MM.1S (cell line): Measurements from ENCODE around the gene CCR5AS.

Experiments used
- DNase-seq: peaks from one replicate; pipeline ENCODE4 v3.0.0-alpha.2; 2015
- H2AFZ ChIP-seq: fragments of 300-600 bp; sonication (generic); 2 replicates; pipeline ENCODE4 v1.6.0; 2016; ENCODE audit warnings: antibody characterized with exemption, low read length
- H3F3A ChIP-seq: fragments of 300-600 bp; sonication (generic); 2 replicates; pipeline ENCODE4 v1.6.1; 2016; ENCODE audit warnings: mild to moderate bottlenecking, antibody characterized with exemption, low read length, moderate library complexity, mixed read lengths; ENCODE audit not compliant: insufficient read depth
- H3K27ac ChIP-seq: fragments of 300-600 bp; sonication (generic); 2 replicates; pipeline ENCODE4 v1.5.1; 2016; ENCODE audit warnings: mild to moderate bottlenecking, low read length
- H3K27me3 ChIP-seq: fragments of 300-600 bp; sonication (generic); replicated peaks from 2 replicates; pipeline ENCODE4 v1.6.0; 2016; ENCODE audit warnings: low read length; ENCODE audit not compliant: insufficient read depth
- H3K36me3 ChIP-seq: fragments of 300-600 bp; sonication (generic); replicated peaks from 2 replicates; pipeline ENCODE4 v1.6.1; 2016; ENCODE audit warnings: mild to moderate bottlenecking, low read length, mixed read lengths; ENCODE audit not compliant: insufficient read depth
- H3K4me1 ChIP-seq: fragments of 300-600 bp; sonication (generic); 2 replicates; pipeline ENCODE4 v1.6.1; 2016; ENCODE audit warnings: low read length, mixed read lengths
- H3K4me2 ChIP-seq: fragments of 300-600 bp; sonication (generic); 2 replicates; pipeline ENCODE4 v1.6.0; 2016; ENCODE audit warnings: low read depth, low read length
- H3K4me3 ChIP-seq: fragments of 300-600 bp; sonication (generic); 2 replicates; pipeline ENCODE4 v1.5.1; 2016; ENCODE audit warnings: low read length, mixed read lengths
- H3K79me2 ChIP-seq: fragments of 300-600 bp; sonication (generic); 2 replicates; pipeline ENCODE4 v1.6.1; 2016; ENCODE audit warnings: mixed run types, low read length, mixed read lengths
- H3K9ac ChIP-seq: fragments of 300-600 bp; sonication (generic); 2 replicates; pipeline ENCODE4 v1.6.1; 2016; ENCODE audit warnings: low read length, mixed read lengths
- H3K9me2 ChIP-seq: fragments of 300-600 bp; sonication (generic); replicated peaks from 2 replicates; pipeline ENCODE4 v1.6.1; 2016; ENCODE audit warnings: mild to moderate bottlenecking, low read length, mixed read lengths; ENCODE audit not compliant: insufficient read depth
- H3K9me3 ChIP-seq: fragments of 300-600 bp; sonication (generic); replicated peaks from 2 replicates; pipeline ENCODE4 v1.6.1; 2016; ENCODE audit warnings: mild to moderate bottlenecking, low read length, mixed read lengths; ENCODE audit not compliant: insufficient read depth
- H4K20me1 ChIP-seq: fragments of 300-600 bp; sonication (generic); 2 replicates; pipeline ENCODE4 v1.6.1; 2016; ENCODE audit warnings: mild to moderate bottlenecking, low read length, moderate library complexity, mixed read lengths; ENCODE audit not compliant: insufficient read depth
- CTCF ChIP-seq: fragments of 300-600 bp; sonication (generic); IDR thresholded peaks from 2 replicates; pipeline ENCODE4 v1.5.1; 2016; ENCODE audit warnings: antibody characterized with exemption, low read length, mixed read lengths
- EZH2 ChIP-seq: fragments of 300-600 bp; sonication (generic); optimal IDR thresholded peaks from 2 replicates; pipeline ENCODE3; 2017; ENCODE audit warnings: low read depth, mild to moderate bottlenecking, antibody characterized with exemption, low read length, mixed read lengths
- EZH2phosphoT487 ChIP-seq: fragments of 300-600 bp; sonication (generic); IDR thresholded peaks from 2 replicates; pipeline ENCODE4 v1.6.1; 2018; ENCODE audit warnings: antibody characterized with exemption, low read length

Gene CCR5AS

GRCh38 chr3:46354984-46355383, 51.9 kb downstream of the CCR5AS start:
- Histone ChIP-seq H3K9me3 (no peaks in the 10 kb centered on the region), H4K20me1 (no peaks in the 10 kb centered on the region), H2AFZ (no peak overlapping the region), H3K27me3 (no peaks in the 10 kb centered on the region), H3K36me3 (no peaks in the 10 kb centered on the region), H3K9ac (peak overlapping the region; percentile 59; the same call in 1 of the 2 replicates), H3K9me2 (no peaks in the 10 kb centered on the region), H3K27ac (no peak overlapping the region), H3K4me3 (peak overlapping the region; percentile 46), H3K4me1 (peaks cover 61% of the 10 kb centered on the region), H3K79me2 (peaks cover 17% of the 10 kb centered on the region; the same call in 1 of the 2 replicates), H3K4me2 (peak overlapping the region; percentile 71), H3F3A (peaks cover 25% of the 10 kb centered on the region)
- no peak for DNase-seq
- TF ChIP-seq EZH2 (no peak), EZH2phosphoT487 (no peak), CTCF (no peak)

- Histone ChIP-seq H3K9me3 (no peaks in the 10 kb centered on the region), H3K79me2 (peaks cover 17% of the 10 kb centered on the region; the same call in 1 of the 2 replicates), H3K4me1 (peaks cover 65% of the 10 kb centered on the region), H3K4me3 (peak overlapping the region; percentile 46), H4K20me1 (no peaks in the 10 kb centered on the region), H3K9ac (peak overlapping the region; percentile 59), H3K4me2 (peak overlapping the region; percentile 71), H3K27ac (peak overlapping the region; percentile 56; the same call in 1 of the 2 replicates), H3K9me2 (no peaks in the 10 kb centered on the region), H3F3A (peaks cover 30% of the 10 kb centered on the region), H3K27me3 (no peaks in the 10 kb centered on the region), H3K36me3 (no peaks in the 10 kb centered on the region), H2AFZ (no peak overlapping the region)
- no peak for DNase-seq
- TF ChIP-seq EZH2phosphoT487: no peak
- no peak for TF ChIP-seq EZH2
- no peak for TF ChIP-seq CTCF
These were observed 52.4 kb downstream of the CCR5AS start for GRCh38 chr3:46354478-46354877.

DNA sequence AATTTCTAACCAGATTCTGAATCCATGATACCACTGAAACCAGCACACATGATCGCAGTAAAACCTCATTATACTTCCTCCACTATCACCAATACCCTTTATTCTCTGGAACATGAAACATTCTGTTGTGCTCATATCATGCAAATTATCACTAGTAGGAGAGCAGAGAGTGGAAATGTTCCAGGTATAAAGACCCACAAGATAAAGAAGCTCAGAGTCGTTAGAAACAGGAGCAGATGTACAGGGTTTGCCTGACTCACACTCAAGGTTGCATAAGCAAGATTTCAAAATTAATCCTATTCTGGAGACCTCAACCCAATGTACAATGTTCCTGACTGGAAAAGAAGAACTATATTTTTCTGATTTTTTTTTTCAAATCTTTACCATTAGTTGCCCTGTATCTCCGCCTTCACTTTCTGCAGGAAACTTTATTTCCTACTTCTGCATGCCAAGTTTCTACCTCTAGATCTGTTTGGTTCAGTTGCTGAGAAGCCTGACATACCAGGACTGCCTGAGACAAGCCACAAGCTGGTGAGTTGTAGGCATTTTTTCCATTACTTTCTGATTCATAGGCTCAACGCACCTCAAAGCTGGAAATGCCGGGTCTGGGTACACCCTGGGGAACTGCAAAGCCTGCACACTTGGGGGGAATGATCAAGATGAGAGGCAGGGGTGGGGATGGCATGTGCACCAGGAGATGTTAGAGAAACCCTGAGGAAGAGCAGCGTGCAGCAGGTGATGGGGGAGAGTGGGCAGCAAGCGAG, 53.0 kb downstream of the CCR5AS start, which contains the start of gene CCR2:
TSS of gene CCR2 (plus strand) at position 465 of the 764 bp plus-strand sequence. CDS start 3,417 bp downstream, outside the sequence.
- H3K79me2 ChIP-seq: peaks cover 17% of the 10 kb centered on the region; the same call in 1 of the 2 replicates
- H3K27ac ChIP-seq: peak within 1 kb of the TSS; percentile 56; the same call in 1 of the 2 replicates
- H4K20me1 ChIP-seq: no peaks in the 10 kb centered on the region
- no peaks in the 10 kb centered on the region for H3K27me3 ChIP-seq
- TF ChIP-seq EZH2 (no peak), EZH2phosphoT487 (no peak), CTCF (no peak)
- H3K4me2 ChIP-seq: peak within 1 kb of the TSS; percentile 71
- H3K4me1 ChIP-seq: peaks cover 71% of the 10 kb centered on the region
- peak within 1 kb of the TSS; percentile 59 for H3K9ac ChIP-seq
- no peaks in the 10 kb centered on the region for H3K9me2 ChIP-seq
- H3K4me3 ChIP-seq: peak within 1 kb of the TSS; percentile 46
- H3K36me3 ChIP-seq: no peaks in the 10 kb centered on the region
- DNase-seq: peak; percentile 33
- peaks cover 36% of the 10 kb centered on the region for H3F3A ChIP-seq
- no peak within 1 kb of the TSS for H2AFZ ChIP-seq
- H3K9me3 ChIP-seq: no peaks in the 10 kb centered on the region
